WTC11 (cell line): ENCODE measurements around the gene MAP3K3. TPM values are rescaled to one million over a fixed set of nuclear protein-coding genes. Genes with fewer than 3 reads are reported as not detected.

Experiments
- total RNA-seq: library from RNA; stranded (reverse); gene quantifications from 3 replicates; pipeline ENCODE4 v1.2.3, GENCODE V29; 2021

Gene MAP3K3
- total RNA-seq, 1 experiment from 2014 or later, result 25.7 TPM

Other genes with a start within 250 kb of the MAP3K3 start
- gene CYB561, start 176.1 kb upstream of the MAP3K3 start, total RNA-seq, result 27.0 to 35.1 TPM (median 28.7 TPM) in 3 replicates
- gene ACE, start 145.4 kb upstream of the MAP3K3 start, total RNA-seq, result 7.0 to 8.1 TPM (median 7.8 TPM) in 3 replicates
- gene KCNH6, start 99.1 kb upstream of the MAP3K3 start, total RNA-seq, result 2.1 to 2.4 TPM (median 2.3 TPM) in 3 replicates
- gene DCAF7, start 71.9 kb upstream of the MAP3K3 start, total RNA-seq, result 91.5 to 99.8 TPM (median 97.8 TPM) in 3 replicates
- gene TACO1, start 21.5 kb upstream of the MAP3K3 start, total RNA-seq, result 22.8 to 26.9 TPM (median 24.1 TPM) in 3 replicates
- gene LIMD2, start 77.7 kb downstream of the MAP3K3 start, total RNA-seq, result 83.4 to 91.8 TPM (median 88.4 TPM) in 3 replicates
- gene STRADA, start 119.4 kb downstream of the MAP3K3 start, total RNA-seq, result 36.6 to 43.1 TPM (median 41.2 TPM) in 3 replicates
- gene CCDC47, start 151.2 kb downstream of the MAP3K3 start, total RNA-seq, result 63.0 to 70.9 TPM (median 63.9 TPM) in 3 replicates
- gene DDX42, start 151.8 kb downstream of the MAP3K3 start, total RNA-seq, result 102 to 128 TPM (median 106 TPM) in 3 replicates
- gene PSMC5, start 205.0 kb downstream of the MAP3K3 start, total RNA-seq, result 135 to 152 TPM (median 149 TPM) in 3 replicates
- 47.7 to 62.1 TPM (median 52.0 TPM) in 3 replicates for gene FTSJ3, start 205.2 kb downstream of the MAP3K3 start, total RNA-seq
- gene SMARCD2, start 220.3 kb downstream of the MAP3K3 start, total RNA-seq, result 80.1 to 106 TPM (median 86.7 TPM) in 3 replicates